GM19468 (cell line): ENCODE results near the gene DDO.

ENCODE experiments used
- ATAC-seq: cut with Tn5 transposase; IDR thresholded peaks from one replicate; pipeline ENCODE4 v1.9.1; 2021; ENCODE audit warnings: mild to moderate bottlenecking, moderate library complexity, moderate number of reproducible peaks; ENCODE audit not compliant: unreplicated experiment; ENCODE audit errors: extremely low read depth

Gene DDO

DNA sequence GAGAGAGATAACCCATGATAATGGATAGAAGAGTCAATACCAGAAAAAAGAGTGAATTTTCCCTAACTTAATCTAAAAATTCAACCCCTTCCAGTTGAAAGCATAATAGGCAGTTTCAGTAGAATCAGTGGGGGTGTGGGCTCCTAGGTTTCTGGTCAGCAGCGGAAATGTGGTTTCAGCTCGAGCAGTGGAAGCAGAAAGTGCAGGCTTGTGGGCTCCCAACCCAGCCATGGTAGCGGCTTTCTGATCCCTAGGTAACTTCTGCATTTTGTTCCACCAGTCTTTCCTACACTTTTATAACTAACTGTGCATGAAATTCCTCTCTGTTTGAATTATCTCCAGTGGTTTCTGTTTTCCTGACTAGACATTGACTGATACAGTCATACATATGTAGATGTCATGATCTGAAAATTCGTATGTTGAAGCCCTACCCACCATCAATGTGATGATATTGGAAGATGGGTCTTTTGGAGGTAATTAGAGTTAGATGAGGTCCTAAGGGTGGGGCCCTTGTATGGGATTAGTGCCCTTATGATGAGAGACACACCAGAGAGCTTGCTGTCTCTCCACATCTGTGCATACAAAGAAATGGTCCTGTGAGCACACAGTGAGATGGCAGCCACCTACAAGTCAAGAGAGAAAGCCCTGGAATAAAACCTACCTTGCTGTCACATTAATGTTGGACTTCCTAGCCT, 6.5 kb upstream of the DDO start:
- ATAC-seq = no peak

DNA sequence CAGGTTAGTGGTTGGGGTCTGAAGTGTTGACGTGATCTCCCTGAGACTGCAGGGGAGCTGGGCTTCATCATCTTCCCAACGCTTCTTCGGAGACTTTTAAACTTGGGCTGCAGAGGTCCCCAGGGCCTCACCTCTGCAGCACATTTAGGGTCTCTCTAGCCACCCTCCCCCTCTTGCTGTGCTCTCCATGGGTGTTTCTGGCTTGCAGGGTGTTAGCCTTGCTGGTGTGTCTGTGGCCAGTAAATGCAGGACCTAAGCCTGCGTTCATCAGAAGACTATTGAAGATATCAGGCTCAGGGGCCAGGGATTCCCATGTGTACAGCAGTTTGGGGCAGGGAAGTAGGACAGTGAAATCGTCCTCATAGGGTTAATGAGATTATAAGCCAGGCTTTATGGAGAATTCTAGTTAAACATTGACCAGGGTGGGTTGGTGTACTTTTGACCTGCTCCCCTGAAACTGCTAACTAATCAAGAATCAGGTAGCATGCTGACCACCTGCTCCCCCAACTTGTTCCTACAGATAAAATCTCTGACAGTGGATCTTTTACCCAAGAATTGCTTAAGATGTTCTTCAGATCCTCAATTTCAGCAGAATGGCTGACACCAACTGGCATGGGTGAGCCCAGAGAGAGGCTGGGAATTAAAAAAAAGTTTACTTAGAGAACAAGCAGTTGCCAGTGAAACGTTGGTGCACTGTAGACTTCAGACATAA, 3.8 kb upstream of the DDO start:
- ATAC-seq = no peak

DNA sequence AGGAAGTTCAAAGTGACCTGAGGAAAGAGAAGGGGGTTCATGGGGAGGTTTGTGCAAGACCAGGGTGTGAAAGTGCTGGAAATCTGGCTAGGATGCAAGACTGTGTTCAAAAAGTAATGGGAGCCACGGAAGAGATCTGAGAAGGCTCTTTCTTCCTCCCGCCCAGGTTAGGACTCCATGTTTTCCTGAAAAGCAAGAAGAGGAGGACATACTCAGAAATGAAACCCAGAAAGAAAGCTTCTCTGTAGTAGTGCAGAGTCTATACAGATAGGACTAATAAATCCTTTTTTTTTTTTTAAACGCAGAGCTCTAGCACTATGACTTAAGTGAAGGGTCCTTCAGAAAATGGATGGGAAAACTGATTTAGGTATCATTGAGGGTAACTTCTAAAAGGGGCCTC, 3.2 kb upstream of the DDO start:
- ATAC-seq = no peak

DNA sequence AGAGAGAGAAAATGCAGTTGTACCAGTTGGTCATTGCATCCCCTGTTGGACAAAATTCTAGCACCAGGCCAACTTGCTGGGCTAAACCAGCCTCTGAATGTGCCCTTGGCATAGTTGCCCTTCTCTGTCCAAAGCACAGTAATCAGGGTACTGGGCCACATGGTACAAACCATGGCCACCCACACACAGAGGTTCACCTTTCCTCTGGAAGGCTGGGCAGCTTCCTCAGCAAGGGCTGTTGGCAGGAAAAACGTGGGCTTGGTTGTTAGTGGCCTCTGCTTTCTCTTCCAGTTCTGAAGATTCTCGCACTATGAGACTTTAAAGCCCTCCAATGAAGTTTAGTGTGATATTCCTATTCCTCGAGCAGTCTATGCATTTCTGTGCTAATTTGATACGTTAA, 706 bp downstream of the DDO start:
- ATAC-seq = no peak

DNA sequence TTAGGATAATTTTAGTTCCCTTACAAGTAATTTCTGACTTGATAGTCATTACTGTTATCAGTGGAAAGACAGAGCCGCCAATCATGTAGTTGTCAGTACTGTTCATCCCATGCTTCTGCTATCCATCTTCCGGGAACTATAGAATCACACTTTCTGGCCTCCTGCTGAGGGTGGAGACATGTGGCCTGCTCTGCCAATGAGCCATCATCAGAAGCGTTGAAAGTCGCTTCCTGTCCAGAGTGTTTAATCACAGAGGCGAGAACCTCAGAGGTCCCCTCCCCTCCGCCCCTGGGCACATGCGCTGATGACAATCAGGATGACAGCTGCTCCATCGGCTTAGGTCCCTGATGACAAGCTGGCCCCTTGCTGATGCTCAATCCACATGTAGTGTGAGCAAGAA, 3.0 kb downstream of the DDO start:
- ATAC-seq = no peak

DNA sequence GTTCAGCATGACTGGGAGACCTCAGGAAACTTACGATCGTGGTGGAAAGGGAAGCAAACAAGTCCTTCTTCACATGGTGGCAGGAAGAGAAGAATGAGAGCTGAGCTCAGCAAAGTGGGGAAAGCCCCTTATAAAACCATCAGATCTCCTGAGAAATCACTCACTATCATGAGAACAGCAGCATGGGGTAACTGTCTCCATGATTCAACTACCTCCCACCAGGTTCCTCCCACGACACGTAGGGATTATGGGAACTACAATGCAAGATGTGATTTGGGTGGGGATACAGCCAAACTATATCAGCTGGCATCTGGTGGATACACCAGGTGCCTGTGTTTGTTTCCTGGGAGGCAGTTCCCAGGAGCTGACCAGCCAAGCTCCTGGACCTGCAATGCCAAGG, 4.9 kb downstream of the DDO start:
- no peak for ATAC-seq

DNA sequence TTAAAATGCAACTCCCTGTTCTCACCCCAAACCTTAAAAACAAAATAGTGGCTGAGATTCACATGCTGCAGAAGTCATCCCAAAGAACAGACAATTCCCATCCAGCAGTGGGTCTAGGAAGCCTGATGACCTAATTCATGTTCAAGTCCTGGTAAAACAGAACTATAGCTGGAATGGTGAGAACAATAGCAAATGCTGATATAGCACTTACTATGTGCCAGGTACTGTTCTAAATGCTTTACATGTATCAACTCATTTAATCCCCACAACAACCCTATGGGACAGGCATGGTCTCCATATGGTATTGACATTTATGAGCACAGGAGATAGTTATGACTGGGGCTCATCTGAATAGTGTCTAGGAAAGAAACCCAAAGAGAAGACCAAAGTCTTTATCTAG, 5.6 kb downstream of the DDO start:
- ATAC-seq = no peak

DNA sequence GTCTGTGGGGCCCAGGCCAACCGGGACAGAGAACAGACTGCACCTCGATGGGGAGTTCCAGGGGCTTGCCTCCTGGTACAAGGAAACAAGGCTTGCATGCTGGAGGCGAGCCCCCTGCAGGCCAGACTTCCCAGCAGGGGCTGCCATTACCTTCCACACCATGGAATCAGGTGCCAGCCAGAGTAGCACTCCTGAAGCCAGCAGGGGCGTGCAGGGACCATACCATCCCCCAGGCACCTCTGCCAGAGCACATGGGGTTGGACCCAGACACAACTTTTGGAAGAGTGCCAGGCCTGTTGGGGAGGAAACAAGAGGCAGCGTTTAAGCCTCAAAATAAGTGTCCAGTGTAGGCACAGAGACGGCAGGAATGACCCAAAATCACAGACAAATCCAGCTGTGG, 6.5 kb downstream of the DDO start:
- no peak for ATAC-seq

DNA sequence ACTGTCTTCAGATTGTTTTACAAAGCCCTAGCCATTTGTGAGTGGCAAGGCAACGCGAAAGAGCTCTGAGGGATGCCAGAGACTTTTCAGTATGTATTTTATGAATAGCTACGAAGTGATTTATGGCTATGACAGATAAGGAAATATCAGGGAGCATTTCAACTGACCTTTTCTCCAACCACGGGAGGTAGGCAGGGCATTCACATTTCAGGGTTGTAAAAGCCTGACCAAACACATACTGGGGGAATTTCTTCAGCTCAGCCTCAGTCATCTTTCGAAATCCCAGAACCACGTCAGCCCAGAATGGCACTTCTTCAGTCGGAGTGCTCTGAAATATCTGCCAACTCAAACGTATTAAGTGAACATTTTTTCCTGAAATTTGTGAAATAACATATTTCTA, 10.8 kb downstream of the DDO start:
- ATAC-seq = no peak

DNA sequence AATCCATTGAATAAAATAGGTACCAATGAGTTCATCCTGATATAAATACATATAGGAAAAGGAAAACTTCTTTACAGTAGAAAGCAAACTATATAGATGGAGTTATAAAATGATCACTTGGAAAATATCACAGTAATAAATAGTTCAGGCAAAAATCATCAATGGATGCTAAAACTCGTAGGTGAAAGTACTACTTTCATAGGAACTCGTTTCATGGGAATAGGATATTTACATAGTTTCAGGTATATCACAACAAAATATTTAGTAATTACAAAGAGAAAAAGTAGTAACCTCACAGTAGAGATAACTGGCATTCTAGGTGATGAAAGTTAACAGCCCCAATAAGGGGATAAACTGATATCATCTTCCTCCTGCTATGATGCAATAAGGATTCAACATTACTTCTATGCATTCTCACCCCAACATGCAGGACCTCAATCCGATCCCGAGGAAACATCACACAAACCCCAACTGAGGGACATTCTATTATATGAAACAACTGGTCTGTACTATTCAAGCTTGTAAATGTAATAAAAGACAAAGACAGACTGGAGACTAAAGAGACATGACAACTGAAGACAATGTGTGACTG, 13.7 kb downstream of the DDO start:
- no peak for ATAC-seq

DNA sequence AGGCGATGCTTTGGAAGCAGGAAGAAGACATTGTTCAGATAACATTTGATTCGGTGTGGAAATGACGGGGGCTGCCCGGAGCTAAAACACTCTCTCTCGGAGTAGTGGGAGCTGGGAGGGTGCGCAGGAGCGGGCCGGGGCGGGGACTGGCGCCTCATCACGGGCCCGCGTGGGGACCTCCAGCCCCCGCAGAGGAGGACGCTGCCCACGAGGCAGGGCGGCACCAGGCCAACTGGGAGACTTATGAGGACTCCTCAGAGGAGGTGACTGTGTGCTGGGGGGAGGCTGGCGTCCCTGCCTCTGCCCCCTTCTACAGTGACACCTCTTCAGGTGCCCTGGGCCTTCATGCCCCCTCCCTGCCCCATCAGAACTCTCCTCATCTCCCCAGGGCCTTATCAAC, 15.2 kb downstream of the DDO start:
- ATAC-seq = no peak

DNA sequence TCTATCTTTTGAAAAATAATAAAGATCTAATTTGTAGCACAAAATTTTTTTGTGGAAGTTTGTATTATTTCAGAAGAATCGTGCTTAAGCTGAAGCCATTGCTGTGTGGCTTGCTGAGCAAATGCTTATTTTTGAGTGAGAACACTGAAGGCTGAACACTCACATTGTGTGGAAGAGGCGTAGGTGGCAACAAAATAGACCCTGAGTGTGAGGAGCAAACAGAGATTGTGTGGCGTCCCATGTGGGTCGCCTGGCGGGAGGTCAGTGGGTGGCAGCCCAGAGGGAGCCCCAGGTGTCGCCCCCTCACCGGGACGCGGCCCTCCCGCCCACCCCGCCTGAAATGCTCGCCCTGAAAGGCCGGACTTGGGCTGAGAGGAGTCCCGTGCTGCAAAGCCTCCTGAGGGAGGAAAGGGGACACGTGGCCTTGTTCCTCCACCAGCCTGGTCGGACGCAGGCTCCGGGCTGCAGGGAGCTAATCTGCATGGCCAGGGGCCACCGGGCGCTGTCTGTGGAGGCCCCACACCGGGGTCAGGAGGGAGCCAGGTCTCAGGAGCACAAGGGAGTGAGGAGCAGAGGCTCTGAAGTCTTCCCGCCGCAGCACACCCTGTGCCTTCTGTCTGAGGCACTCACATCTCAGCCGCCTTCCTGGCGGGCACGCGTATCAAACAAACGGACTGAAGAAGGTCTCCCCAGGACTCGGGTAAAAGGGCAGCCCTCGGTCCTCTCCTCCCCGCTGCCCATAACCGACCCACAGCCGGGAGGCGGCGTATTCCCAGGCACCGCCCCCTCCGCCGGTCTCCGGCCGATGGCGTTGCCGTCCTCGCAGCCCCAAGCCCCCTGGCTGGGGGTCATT, 15.9 kb downstream of the DDO start:
- ATAC-seq = no peak

DNA sequence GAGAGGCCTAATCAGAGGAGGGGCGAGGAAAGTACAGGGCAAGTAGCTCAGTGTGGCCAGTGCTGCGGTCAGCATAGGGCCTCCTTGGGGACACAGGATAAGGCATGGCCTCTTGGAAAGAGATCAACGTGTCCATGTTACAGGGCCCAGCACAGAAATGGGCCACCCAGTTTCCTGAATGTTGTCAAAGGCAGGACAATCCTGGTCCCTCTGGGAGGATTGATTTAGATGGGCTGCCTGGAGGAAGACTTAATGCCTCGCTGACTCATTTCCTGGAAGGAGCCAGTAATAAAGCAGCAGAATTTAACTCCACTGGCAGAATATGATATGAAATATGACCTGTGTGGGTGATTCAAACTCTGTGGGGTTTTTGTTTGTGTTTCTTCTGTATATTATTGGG, 16.6 kb downstream of the DDO start:
- ATAC-seq = no peak

DNA sequence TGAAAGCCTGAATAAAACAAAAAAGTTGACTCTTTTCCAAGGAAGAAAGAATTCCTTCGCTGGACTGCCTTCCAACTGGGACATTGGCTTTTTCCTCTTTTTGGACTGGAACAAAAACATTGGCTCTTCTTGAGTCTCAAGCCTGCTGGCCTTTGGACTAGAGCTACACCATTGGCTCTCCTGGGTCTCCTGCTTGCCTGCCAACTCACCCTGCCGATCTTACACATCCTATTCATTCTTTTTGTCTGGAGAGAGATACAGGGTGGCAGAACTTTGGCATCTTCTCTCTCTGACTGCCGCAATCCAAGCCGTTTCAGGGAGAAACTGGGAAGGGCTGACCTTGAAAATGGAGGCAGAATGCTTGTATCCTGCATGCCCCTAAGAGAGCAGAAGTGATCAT, 20.2 kb downstream of the DDO start:
- no peak for ATAC-seq

DNA sequence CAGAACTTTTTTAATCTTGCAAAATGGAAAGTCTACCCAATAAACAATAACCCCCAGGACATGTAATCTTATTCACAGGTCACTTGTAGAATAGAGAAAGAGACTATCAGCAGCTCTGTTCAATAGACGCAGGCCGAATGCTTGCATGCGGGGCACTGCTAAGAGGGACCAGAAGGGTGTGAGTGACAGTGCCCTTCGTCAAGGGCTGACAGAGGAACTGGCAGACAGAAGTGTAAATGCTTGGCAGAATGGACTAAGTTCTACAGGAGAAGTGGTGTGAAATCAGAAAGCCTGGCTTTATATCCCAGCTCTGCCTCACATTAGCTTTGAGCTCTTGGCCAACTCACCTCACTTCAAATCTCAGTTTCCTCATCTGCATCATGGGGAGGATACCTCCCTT, 21.0 kb downstream of the DDO start:
- ATAC-seq = no peak

DNA sequence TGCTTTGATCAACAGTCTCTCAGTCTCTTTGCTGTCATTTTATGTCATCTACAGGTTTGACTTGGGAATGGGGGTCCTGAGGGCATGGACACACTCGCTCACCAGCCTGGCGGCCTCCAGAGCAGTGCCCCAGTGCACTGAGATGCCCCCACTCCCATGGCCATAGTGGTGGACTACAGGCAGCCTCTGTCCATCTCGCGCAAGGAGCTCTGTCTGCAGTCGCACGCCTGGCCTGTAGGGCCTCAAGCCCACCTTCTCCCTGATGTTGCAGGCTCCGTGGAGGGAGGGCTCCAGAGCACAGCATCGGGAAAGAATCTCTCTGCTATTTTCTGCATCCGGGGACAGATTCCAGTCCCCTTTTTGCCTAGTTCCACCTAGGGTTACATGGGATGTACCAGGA, 22.6 kb downstream of the DDO start:
- ATAC-seq = no peak

DNA sequence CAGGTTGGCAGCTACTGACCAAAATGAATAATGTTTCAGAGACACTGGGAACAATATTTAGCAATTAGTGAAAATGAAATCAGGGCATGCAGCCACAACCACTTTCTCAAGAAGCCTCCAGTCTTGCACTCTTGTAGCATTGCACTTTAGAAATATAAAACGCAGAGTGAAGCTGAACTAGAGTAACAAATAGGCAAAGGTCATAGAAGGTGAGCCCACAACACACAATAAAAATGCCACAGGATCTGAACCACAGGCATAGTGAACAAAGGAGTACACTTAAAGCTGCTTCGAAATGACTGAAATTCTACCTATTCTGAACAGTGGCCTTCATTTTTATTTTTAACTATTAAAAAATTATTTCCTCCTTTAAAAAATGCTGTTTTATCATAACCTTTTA, 25.0 kb downstream of the DDO start:
- no peak for ATAC-seq

DNA sequence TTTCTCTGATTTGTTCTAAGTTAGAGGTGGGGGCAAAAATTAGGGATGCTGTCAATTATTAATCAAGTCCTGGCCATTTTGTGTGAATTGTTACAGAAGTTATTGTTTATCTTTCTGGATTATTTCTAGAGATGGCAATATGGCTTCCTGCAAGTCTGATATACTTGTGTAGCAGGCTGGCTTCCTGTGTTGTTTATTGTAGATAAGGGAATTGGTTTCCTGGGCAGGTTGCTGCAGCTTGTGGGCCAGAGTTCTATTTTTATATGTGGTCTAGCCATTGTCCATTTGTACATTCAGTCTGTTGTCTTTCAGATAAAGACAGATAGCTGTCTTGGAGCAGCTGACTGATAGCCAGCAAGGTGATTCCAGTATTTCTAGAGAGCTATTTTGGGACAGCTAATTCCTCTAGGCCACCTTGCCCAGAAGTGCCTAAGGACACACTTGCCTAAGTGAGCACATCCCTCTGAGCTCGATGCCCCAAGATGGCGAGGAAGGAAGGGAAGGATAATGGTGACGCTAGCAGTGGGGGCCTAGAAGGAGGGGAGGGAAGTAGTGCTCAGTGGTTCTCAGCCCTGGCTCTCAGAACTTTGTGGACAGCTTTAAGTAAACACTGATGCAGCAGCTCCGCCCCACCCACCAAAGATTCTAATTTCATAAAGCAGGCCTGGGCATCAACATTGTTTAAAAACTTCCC, 25.5 kb downstream of the DDO start:
- ATAC-seq = no peak

DNA sequence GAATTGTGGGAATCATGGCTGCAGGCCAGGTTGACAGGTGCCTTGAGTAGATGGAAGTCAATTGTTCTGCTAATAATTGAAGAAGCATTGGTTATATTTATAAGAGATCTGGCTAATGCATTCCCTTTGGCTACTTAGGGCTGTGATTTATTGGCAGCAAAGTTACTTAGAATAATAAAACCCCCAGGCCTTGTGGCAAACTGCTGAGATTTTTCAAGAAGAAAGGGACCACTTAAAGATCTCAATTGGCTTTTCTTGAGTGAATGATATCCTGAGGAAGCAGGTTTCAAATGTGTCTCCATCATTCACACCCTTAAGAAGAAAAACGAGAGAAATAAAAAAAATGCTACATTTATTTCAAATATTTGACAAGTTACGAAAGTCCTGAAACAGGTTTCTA, 27.4 kb downstream of the DDO start:
- no peak for ATAC-seq

DNA sequence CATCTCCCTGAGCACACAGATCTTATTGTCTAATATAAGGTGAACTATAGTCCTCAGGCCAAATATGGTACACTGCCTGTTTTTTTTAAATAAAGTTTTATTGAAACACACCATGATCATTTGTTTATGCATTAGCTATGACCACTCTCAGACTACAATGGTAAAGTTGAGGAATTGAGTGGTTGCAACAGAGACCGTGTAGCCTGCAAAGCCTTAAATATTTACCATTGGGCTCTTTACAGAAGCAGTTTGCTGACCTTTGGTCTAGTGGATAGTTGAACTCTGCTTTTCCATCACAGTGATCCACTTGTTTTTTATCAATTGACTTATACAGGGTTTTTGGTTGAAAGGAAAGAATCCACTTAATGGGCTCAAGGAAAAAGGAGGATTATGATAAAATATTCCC, 29.9 kb downstream of the DDO start:
- no peak for ATAC-seq
